H1 (cell line): Measurements from ENCODE around the gene POP7. TPM values are rescaled to one million over a fixed set of nuclear protein-coding genes. Genes with fewer than 3 reads are reported as not detected.

Experiments
- CTCF ChIA-PET: fragments of 300-600 bp; sonication (Branson Sonifier 250); formaldehyde crosslinking; loops from one replicate; lab custom pipeline; 2021; ENCODE audit not compliant: partially characterized antibody; lab: Charles Lee
- POLR2A ChIA-PET: fragments of 300-600 bp; sonication (Branson Sonifier 250); formaldehyde crosslinking; loops from one replicate; lab custom pipeline; 2021; ENCODE audit warnings: inconsistent platforms; ENCODE audit not compliant: partially characterized antibody; lab: Charles Lee
- DNase-seq, 2 experiments: peaks; one replicate each; pipeline versions ENCODE4 v3.0.0 to v3.0.0-alpha.2; 2010 to 2022; ENCODE audit warnings: low spot score in 2 of 2, low read depth in 1 of 2, mixed read lengths in 1 of 2
- FAIRE-seq: peaks from 2 replicates; lab custom pipeline; 2011; peaks lifted over from hg19 to GRCh38; lab: Jason Lieb, UNC
- H2AFZ ChIP-seq: 2 replicates; pipeline ENCODE4 v1.8.1; 2012; ENCODE audit warnings: low read length, inconsistent platforms
- H2AK5ac ChIP-seq: 2 replicates; pipeline ENCODE4 v1.6.1; 2013; ENCODE audit warnings: low read depth, low read length
- H2BK120ac ChIP-seq: replicated peaks from 2 replicates; pipeline ENCODE3; 2013; ENCODE audit warnings: low read depth, low read length, inconsistent platforms
- H2BK12ac ChIP-seq: 2 replicates; pipeline ENCODE4 v1.6.1; 2013; ENCODE audit warnings: low read depth, low read length
- H2BK15ac ChIP-seq: 2 replicates; pipeline ENCODE4 v1.6.1; 2013; ENCODE audit warnings: low read length
- H2BK20ac ChIP-seq: 2 replicates; pipeline ENCODE4 v1.6.1; 2013; ENCODE audit warnings: low read length
- H2BK5ac ChIP-seq: 2 replicates; pipeline ENCODE4 v1.6.1; 2013; ENCODE audit warnings: low read depth, low read length
- H3K14ac ChIP-seq: 2 replicates; pipeline ENCODE4 v1.6.1; 2013; ENCODE audit warnings: inconsistent platforms; ENCODE audit not compliant: insufficient read length
- H3K18ac ChIP-seq: 2 replicates; pipeline ENCODE4 v1.6.1; 2013; ENCODE audit warnings: low read length; ENCODE audit errors: extremely low read depth
- H3K23ac ChIP-seq: 2 replicates; pipeline ENCODE4 v1.6.1; 2013; ENCODE audit warnings: inconsistent platforms; ENCODE audit not compliant: insufficient read length
- H3K23me2 ChIP-seq: 2 replicates; pipeline ENCODE4 v1.6.1; 2013; ENCODE audit warnings: low read depth, low read length
- H3K27ac ChIP-seq: 2 replicates; pipeline ENCODE4 v1.6.1; 2011; ENCODE audit warnings: low read depth, low read length, inconsistent platforms
- H3K27me3 ChIP-seq, 4 experiments: replicated peaks in 1 of 4; 1 replicate in 1 of 4; 2 replicates in 3 of 4; pipeline versions ENCODE4 v1.6.1 to v1.8.1; 2011 to 2013; ENCODE audit warnings: low read length in 3 of 4, mild to moderate bottlenecking in 3 of 4, inconsistent platforms in 2 of 4, mixed read lengths in 2 of 4, moderate library complexity in 1 of 4; ENCODE audit not compliant: control insufficient read depth in 3 of 4, insufficient read depth in 3 of 4; ENCODE audit errors: extremely low read depth in 1 of 4
- H3K36me3 ChIP-seq, 4 experiments: 2 replicates each; pipeline versions ENCODE4 v1.6.1 to v1.8.1; 2011 to 2013; ENCODE audit warnings: mild to moderate bottlenecking in 4 of 4, low read length in 3 of 4, moderate library complexity in 2 of 4, control low read depth in 1 of 4, inconsistent platforms in 1 of 4; ENCODE audit not compliant: insufficient read depth in 4 of 4, control insufficient read depth in 2 of 4
- H3K4ac ChIP-seq: replicated peaks from 2 replicates; pipeline ENCODE3; 2013; ENCODE audit warnings: low read length, low read depth, mixed read lengths, inconsistent platforms; ENCODE audit not compliant: insufficient read length
- H3K4me1 ChIP-seq, 4 experiments: replicated peaks in 1 of 4; 1 replicate in 1 of 4; 2 replicates in 3 of 4; pipeline versions ENCODE4 v1.6.1 to v1.8.1; 2011 to 2013; ENCODE audit warnings: low read length in 3 of 4, inconsistent platforms in 2 of 4, mixed read lengths in 1 of 4; ENCODE audit not compliant: insufficient read depth in 4 of 4, control insufficient read depth in 3 of 4
- H3K4me2 ChIP-seq, 2 experiments: 2 replicates each; pipeline versions ENCODE4 v1.6.1 to v1.8.1; 2011 to 2013; ENCODE audit warnings: low read depth in 2 of 2, low read length in 2 of 2, control low read depth in 1 of 2, inconsistent platforms in 1 of 2, mild to moderate bottlenecking in 1 of 2; ENCODE audit not compliant: insufficient read depth in 1 of 2
- H3K4me3 ChIP-seq, 4 experiments: fragments of 200-600, 300-600 bp in 1 of 4; sonication (generic), shearing (Covaris generic), sonication (Bioruptor Twin) in 1 of 4; 2 replicates each; pipeline versions ENCODE4 v1.5.1 to v1.8.1; 2011 to 2016; ENCODE audit warnings: low read length in 4 of 4, low read depth in 3 of 4, control low read depth in 2 of 4, inconsistent platforms in 2 of 4, mild to moderate bottlenecking in 2 of 4, mixed read lengths in 1 of 4, moderate library complexity in 1 of 4; ENCODE audit not compliant: insufficient read depth in 2 of 4; ENCODE audit errors: extremely low read depth in 1 of 4
- H3K56ac ChIP-seq: replicated peaks from 2 replicates; pipeline ENCODE3; 2013; ENCODE audit warnings: low read depth, mild to moderate bottlenecking, mixed read lengths, low read length, inconsistent platforms; ENCODE audit not compliant: insufficient read length
- H3K79me1 ChIP-seq: 2 replicates; pipeline ENCODE4 v1.6.1; 2013; ENCODE audit warnings: low read depth, low read length, control low read depth
- H3K79me2 ChIP-seq, 2 experiments: 2 replicates each; pipeline versions ENCODE4 v1.6.1 to v1.8.1; 2012 to 2013; ENCODE audit warnings: low read length in 2 of 2, mild to moderate bottlenecking in 2 of 2, inconsistent platforms in 1 of 2; ENCODE audit not compliant: insufficient read depth in 2 of 2, control insufficient read depth in 1 of 2
- H3K9ac ChIP-seq, 4 experiments: replicated peaks in 1 of 4; 1 replicate in 1 of 4; 2 replicates in 3 of 4; pipeline versions ENCODE4 v1.6.1 to v1.8.1; 2011 to 2013; ENCODE audit warnings: low read depth in 3 of 4, low read length in 3 of 4, control low read depth in 2 of 4, mild to moderate bottlenecking in 2 of 4, moderate library complexity in 2 of 4, inconsistent platforms in 1 of 4; ENCODE audit errors: extremely low read depth in 1 of 4
- H3K9me3 ChIP-seq, 2 experiments: 2 replicates each; pipeline versions ENCODE4 v1.6.1 to v1.8.1; 2012 to 2013; ENCODE audit warnings: mild to moderate bottlenecking in 2 of 2, moderate library complexity in 2 of 2, control low read depth in 1 of 2, inconsistent platforms in 1 of 2, low read depth in 1 of 2, low read length in 1 of 2, mixed read lengths in 1 of 2; ENCODE audit not compliant: insufficient read depth in 2 of 2
- H4K20me1 ChIP-seq, 2 experiments: replicated peaks in 1 of 2; 2 replicates each; pipeline versions ENCODE3 to v1.8.1; 2011 to 2013; ENCODE audit warnings: inconsistent platforms in 2 of 2, low read length in 2 of 2, mild to moderate bottlenecking in 1 of 2; ENCODE audit not compliant: insufficient read depth in 2 of 2, control insufficient read depth in 1 of 2
- H4K5ac ChIP-seq: 2 replicates; pipeline ENCODE4 v1.6.1; 2013; ENCODE audit warnings: low read length, low read depth, mixed read lengths, inconsistent platforms; ENCODE audit not compliant: insufficient read length
- H4K8ac ChIP-seq: 2 replicates; pipeline ENCODE4 v1.8.0; 2013; ENCODE audit warnings: mild to moderate bottlenecking, moderate library complexity, low read length, inconsistent platforms; ENCODE audit not compliant: insufficient read depth; ENCODE audit errors: extremely low read depth
- H4K91ac ChIP-seq: replicated peaks from 2 replicates; pipeline ENCODE3; 2013; ENCODE audit warnings: low read length, mixed read lengths, inconsistent platforms; ENCODE audit not compliant: insufficient read length
- CEBPB ChIP-seq: IDR thresholded peaks from 2 replicates; pipeline ENCODE4 v1.6.1; 2012; ENCODE audit warnings: low read depth, low read length
- E2F6 ChIP-seq: IDR thresholded peaks from 2 replicates; pipeline ENCODE4 v1.6.1; 2012; ENCODE audit warnings: inconsistent platforms
- HDAC2 ChIP-seq, 2 experiments: fragments of 300-600 bp in 1 of 2; sonication (generic) in 1 of 2; IDR thresholded peaks; 2 replicates each; pipeline ENCODE4 v1.6.1; 2011 to 2012; ENCODE audit warnings: low read depth in 2 of 2, low read length in 2 of 2, mild to moderate bottlenecking in 2 of 2, moderate library complexity in 2 of 2, borderline replicate concordance in 1 of 2, inconsistent platforms in 1 of 2
- JUN ChIP-seq: IDR thresholded peaks from 2 replicates; pipeline ENCODE4 v1.6.1; 2011; ENCODE audit warnings: low read depth, mild to moderate bottlenecking, improper control_type of control experiment, low read length
- KDM1A ChIP-seq: fragments of 200-600, 300-600 bp; sonication (generic); IDR thresholded peaks from 2 replicates; pipeline ENCODE4 v1.7.1; 2016; ENCODE audit warnings: mild to moderate bottlenecking, low read length, borderline replicate concordance
- KDM5A ChIP-seq: fragments of 200-600 bp; IDR thresholded peaks from 2 replicates; pipeline ENCODE4 v1.7.1; 2012; ENCODE audit warnings: mild to moderate bottlenecking, low read length, inconsistent platforms, mixed read lengths
- NANOG ChIP-seq: IDR thresholded peaks from 2 replicates; pipeline ENCODE4 v1.6.1; 2011; ENCODE audit warnings: low read length, low read depth, mild to moderate bottlenecking, inconsistent platforms; ENCODE audit not compliant: insufficient read depth, poor library complexity, severe bottlenecking
- POU5F1 ChIP-seq: IDR thresholded peaks from 2 replicates; pipeline ENCODE4 v1.6.1; 2011; ENCODE audit warnings: low read depth, mild to moderate bottlenecking, low read length, moderate library complexity
- SP2 ChIP-seq: IDR thresholded peaks from 2 replicates; pipeline ENCODE4 v1.6.1; 2012; ENCODE audit warnings: mild to moderate bottlenecking, low read length, inconsistent platforms
- SUZ12 ChIP-seq: fragments of 200-600 bp; sonication (generic); IDR thresholded peaks from 2 replicates; pipeline ENCODE4 v1.6.1; 2012; ENCODE audit warnings: mild to moderate bottlenecking, inconsistent platforms, low read length, moderate library complexity, mixed read lengths
- YY1 ChIP-seq: IDR thresholded peaks from 2 replicates; pipeline ENCODE4 v1.6.1; 2011; ENCODE audit warnings: low read depth, mild to moderate bottlenecking, low read length
- WGBS, 2 experiments: shearing (Covaris generic) in 1 of 2; methylation state at CpG; one replicate each; pipeline versions ENCODE4 v1.1.6 to v1.1.7; 2013 to 2015; ENCODE audit warnings: low lambda C conversion rate in 2 of 2, mixed read lengths in 2 of 2, inconsistent platforms in 1 of 2, low coverage in 1 of 2, missing lambda C conversion rate in 1 of 2; ENCODE audit not compliant: insufficient replicate concordance in 2 of 2, insufficient coverage in 1 of 2, insufficient read length in 1 of 2; ENCODE audit errors: extremely low coverage in 1 of 2, missing lambda C conversion rate in 1 of 2; 5-methylcytosine and 5-hydroxymethylcytosine counted together
- polyA plus RNA-seq, 7 experiments: library from polyadenylated mRNA; depleted of rRNA in 3 of 7; stranded (reverse) in 5 of 7; unstranded in 2 of 7; fragments of >200 nt in 5 of 7; fragments of 200-250 nt in 2 of 7; gene quantifications; 1 replicate in 5 of 7; 2 replicates in 1 of 7; 4 replicates in 1 of 7; pipeline versions ENCODE4 v1.2.1 to v1.2.3, GENCODE V29; 2011 to 2013; ENCODE audit warnings: missing spikeins in 2 of 7, mixed read lengths in 2 of 7
- total RNA-seq: library from RNA; stranded (reverse); fragmentation: NEBNext Ultra II Directional; extraction: Animal tissue kit (Norgen Biotek cat#: 25700); gene quantifications from 2 replicates; pipeline ENCODE4 v1.2.1, GENCODE V29; 2021

Gene POP7
- total and polyA plus RNA-seq, 2 of the 8 experiments (the other 6 are each of a cell fraction or from before 2014, with no cell fraction given): 92.5 to 135 TPM

- peaks cover 39 to 97% (median 66%) of the 10 kb centered on the region in 4 experiments for H3K36me3 ChIP-seq
- H4K5ac ChIP-seq: no peak overlapping the region
- no peak overlapping the region for H3K4me2 ChIP-seq
- 92% methylated on average over 26 of the region's 29 CpGs; no CpG with 5 or more reads in 1 of the 2 experiments for WGBS, 2 experiments
- no peak overlapping the region for H2AFZ ChIP-seq
- no peak overlapping the region for H3K4me3 ChIP-seq
- no peak overlapping the region for H3K14ac ChIP-seq
- ChIA-PET POLR2A (interaction anchor here (0.5 to 10.3 kb wide), 11 partner anchors 8 to 212 kb away, joined by 3 to 257 read pairs (median 4); partner anchors contain the start of genes GIGYF1, LRCH4, POP7 and SRRT), CTCF (interaction anchor here (0.9 to 20.7 kb wide), 10 partner anchors 11 to 97 kb away, joined by 3 to 254 read pairs (median 5); partner anchors contain the start of genes GIGYF1 and POP7)
- no peak overlapping the region for H4K91ac ChIP-seq
- H4K8ac ChIP-seq: no peak overlapping the region
- no peak overlapping the region for H3K23ac ChIP-seq
- no peak overlapping the region for H2BK5ac ChIP-seq
- H2BK120ac ChIP-seq: no peak overlapping the region
- DNase-seq (no peak), FAIRE-seq (no peak)
- H3K27me3 ChIP-seq: no peaks in the 10 kb centered on the region
- 0 out of 4 replicates have a peak, but pooled peaks cover 0 to 3% of the 10 kb centered on the region in 2 experiments for H3K79me2 ChIP-seq
- no peaks in the 10 kb centered on the region; the same call in none of the 2 replicates for H3K79me1 ChIP-seq
- no peak overlapping the region for H3K27ac ChIP-seq
- peaks cover 0 to 7% (median 2%) of the 10 kb centered on the region in 4 experiments; a peak in 5 of 7 replicates for H3K4me1 ChIP-seq
- no peak overlapping the region for H2BK12ac ChIP-seq
- H3K18ac ChIP-seq: no peak overlapping the region
- H4K20me1 ChIP-seq: peaks cover 9 to 40% of the 10 kb centered on the region in 2 experiments
- H3K23me2 ChIP-seq: no peaks in the 10 kb centered on the region; the same call in 1 of the 2 replicates
- H3K56ac ChIP-seq: no peak overlapping the region
- no peak overlapping the region for H3K4ac ChIP-seq
- H2AK5ac ChIP-seq: no peak overlapping the region
- H2BK15ac ChIP-seq: no peak overlapping the region
- no peak overlapping the region for H3K9ac ChIP-seq
- H2BK20ac ChIP-seq: no peak overlapping the region
- H3K9me3 ChIP-seq: no peaks in the 10 kb centered on the region
- TF ChIP-seq HDAC2 (IDR thresholded peaks at IDR 0.05; ENCODE audit: borderline replicate concordance in 1 of 2, low read depth in 2 of 2, low read length in 2 of 2) (no peak), E2F6 (no peak), KDM1A (no peak), YY1 (no peak), POU5F1 (no peak), JUN (no peak), KDM5A (no peak), NANOG (no peak), SP2 (no peak), SUZ12 (no peak), CEBPB (no peak)
Measured at GRCh38 chr7:100681491-100682227, 24.3 kb upstream of the POP7 start.
